SHP77 treated with DMSO at 0.1 percent for 48 hours (cell line): ENCODE results near the gene RNF215.
A peak's percentile ranks its signal among the peaks of the same experiment; 100 is the strongest.

Experiments used
- DNase-seq: peaks from one replicate; lab custom pipeline; 2025; lab: John Stamatoyannopoulos, UW

RNF215 gene

GRCh38 chr22:30396871-30397655 is 9.9 kb upstream of the RNF215 start, which contains the start of gene SEC14L2:
Gene SEC14L2 (plus strand): TSS chr22:30397018. CDS start chr22:30397117, 99 bp downstream.
- no peak for DNase-seq

- DNase-seq: no peak
Measured at GRCh38 chr22:30393885-30394284, 6.7 kb upstream of the RNF215 start.

GRCh38 chr22:30393322-30393680 is 6.1 kb upstream of the RNF215 start:
- DNase-seq: no peak

- no peak for DNase-seq
Measured at GRCh38 chr22:30392661-30393321, 5.6 kb upstream of the RNF215 start.

GRCh38 chr22:30390974-30391691 is 3.9 kb upstream of the RNF215 start:
- DNase-seq: peak; percentile 50

- no peak for DNase-seq
Measured at GRCh38 chr22:30386608-30386959, 627 bp downstream of the RNF215 start.

- DNase-seq: no peak
Measured at GRCh38 chr22:30385942-30386341, 1.3 kb downstream of the RNF215 start.

- DNase-seq: no peak
Measured at GRCh38 chr22:30383061-30383460, 4.2 kb downstream of the RNF215 start.

GRCh38 chr22:30382340-30382739 is 4.9 kb downstream of the RNF215 start:
- no peak for DNase-seq

- DNase-seq: no peak
Measured at GRCh38 chr22:30381264-30381663, 5.9 kb downstream of the RNF215 start.

GRCh38 chr22:30380011-30380410 is 7.2 kb downstream of the RNF215 start:
- DNase-seq: no peak

GRCh38 chr22:30375312-30375849 is 11.8 kb downstream of the RNF215 start:
- DNase-seq: no peak

GRCh38 chr22:30373331-30374325 is 13.6 kb downstream of the RNF215 start:
- DNase-seq: no peak

- no peak for DNase-seq
Measured at GRCh38 chr22:30372915-30373314, 14.3 kb downstream of the RNF215 start.

GRCh38 chr22:30371981-30372380 is 15.2 kb downstream of the RNF215 start:
- DNase-seq: peak; percentile 27

GRCh38 chr22:30371321-30371720 is 15.9 kb downstream of the RNF215 start:
- no peak for DNase-seq

- no peak for DNase-seq
Measured at GRCh38 chr22:30370641-30371230, 16.5 kb downstream of the RNF215 start.

- DNase-seq: no peak
Measured at GRCh38 chr22:30368420-30368819, 18.8 kb downstream of the RNF215 start.

GRCh38 chr22:30365891-30366290 is 21.3 kb downstream of the RNF215 start:
- DNase-seq: no peak

GRCh38 chr22:30362651-30363281 is 24.4 kb downstream of the RNF215 start:
- DNase-seq: no peak
